ENCODE results near the gene HPS5.
"Not testable (repeated sequence)": the region's sequence is repeated elsewhere in the genome, so short reads cannot be mapped to it uniquely, and the experiment has no call there.

The HPS5 gene

DNA sequence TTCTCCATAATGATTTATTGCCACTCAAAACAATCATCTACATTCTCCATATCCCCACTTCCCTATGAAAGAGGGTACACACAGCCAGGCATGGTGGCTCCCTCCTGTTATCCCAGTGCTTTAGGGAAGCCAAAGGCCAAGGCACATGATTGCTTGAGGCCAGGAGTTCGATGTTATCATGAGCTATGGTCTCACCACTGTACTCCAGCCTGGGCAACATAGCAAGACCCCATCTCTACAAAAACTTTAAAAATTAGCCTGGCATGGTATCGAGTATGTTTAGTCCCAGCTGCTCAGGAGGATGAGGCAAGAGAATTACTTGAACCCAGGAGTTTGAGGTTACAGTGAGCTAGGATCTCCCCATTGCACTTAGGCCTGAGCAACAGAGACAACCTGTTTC, 6.0 kb downstream of the HPS5 start:
- DNase-seq: no peak

DNA sequence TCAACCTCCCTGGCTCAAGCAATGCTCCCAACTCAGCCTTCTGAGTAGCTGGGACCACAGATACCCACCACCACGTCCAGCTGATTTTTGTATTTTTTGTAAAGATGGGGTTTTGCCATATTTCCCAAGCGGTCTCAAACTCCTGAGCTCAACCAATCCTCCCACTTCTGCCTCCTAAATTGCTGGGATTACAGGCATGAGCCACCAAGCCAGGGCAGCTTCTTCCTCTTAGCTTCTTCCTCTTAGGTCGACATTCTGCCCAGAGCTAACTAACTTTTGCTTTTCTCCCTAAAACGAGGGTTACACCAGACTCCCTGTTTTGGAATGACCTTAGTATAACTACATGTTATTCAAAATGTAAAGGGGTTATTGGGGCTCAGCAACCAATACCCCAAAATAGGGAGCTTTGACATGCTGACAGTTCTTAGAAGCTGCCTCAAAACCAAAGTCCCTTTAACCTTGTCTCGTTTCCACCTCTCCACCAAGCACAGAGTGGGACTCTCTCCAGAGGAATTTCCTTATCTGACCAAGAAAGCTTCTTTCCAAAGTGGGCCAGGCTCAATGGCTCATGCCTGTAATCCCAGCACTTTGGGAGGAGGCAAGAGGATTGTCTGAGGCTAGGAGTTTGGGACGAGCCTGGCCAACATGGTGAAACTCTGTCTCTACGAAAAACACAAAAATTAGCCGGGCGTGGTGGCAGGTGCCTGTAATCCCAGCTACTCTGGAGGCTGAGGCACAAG, 7.0 kb downstream of the HPS5 start:
- no peak for DNase-seq

DNA sequence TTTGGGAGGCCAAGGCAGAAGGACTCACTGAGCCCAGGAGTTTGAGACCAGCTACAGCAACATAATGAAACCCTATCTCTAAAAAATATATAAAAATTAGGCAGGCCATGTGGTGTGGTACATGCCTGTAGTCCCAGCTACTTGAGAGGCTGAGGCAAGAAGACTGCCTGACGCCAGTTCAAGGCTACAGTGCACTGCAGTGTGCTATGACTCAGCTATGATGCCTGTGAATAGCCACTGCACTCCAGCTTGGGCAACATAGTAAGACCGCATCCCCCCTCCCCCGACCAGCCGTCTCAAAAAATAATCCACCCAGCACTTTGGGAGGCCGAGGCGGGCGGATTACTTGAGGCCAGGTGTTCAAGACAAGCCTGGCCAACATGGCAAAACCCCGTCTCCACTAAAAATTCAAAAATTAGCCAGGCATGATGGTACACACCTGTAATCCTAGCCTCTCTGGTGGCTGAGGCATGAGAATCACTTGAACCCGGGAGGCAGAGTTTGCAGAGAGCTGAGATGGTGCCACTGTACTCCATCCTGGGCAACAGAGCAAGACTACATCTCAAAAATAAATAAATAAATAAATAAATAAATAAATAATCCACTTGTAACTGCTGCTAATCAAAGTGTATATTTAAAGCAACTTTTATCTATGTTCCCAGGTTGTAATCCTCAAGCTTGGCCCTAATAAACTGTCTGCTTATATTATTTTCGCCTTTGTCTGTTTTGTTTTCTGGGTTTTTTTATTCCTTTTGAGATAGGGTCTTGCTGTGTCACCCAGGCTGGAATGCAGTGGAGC, 7.8 kb downstream of the HPS5 start:
- no peak for DNase-seq

DNA sequence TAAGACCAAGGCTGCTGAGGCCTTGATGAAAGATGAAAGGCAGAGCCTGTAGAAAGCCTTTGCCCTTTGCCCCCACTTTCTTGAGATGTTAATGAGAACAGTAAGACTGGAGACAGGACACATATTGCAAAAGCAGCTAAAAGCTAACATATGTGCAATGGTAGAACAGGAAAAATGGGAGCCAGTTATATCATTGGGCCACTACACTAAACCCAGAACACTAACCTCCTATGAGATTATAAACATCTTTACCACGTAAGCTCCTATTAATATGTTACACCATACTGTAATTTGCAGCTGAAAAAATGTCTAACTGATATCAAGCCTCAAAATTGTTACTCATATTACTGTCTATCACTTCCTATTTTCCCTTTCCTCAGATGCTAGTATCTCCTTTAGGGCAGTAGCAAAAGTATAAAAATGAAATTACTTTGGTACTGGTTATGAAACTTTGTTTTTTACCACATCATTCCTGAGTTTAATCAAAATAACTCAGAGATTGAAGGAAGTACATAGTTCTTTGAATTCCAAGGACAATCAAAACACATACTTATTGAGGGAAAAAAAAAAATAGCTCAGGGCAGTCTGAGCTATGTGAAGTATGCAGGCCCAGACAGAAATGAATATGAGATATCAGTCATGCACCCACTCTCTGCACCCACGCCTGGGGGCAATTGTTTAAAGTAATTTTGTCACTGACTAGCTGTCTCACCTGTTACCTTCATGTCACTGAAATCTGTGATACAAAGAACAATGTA, 9.1 kb downstream of the HPS5 start:
- DNase-seq: no peak

DNA sequence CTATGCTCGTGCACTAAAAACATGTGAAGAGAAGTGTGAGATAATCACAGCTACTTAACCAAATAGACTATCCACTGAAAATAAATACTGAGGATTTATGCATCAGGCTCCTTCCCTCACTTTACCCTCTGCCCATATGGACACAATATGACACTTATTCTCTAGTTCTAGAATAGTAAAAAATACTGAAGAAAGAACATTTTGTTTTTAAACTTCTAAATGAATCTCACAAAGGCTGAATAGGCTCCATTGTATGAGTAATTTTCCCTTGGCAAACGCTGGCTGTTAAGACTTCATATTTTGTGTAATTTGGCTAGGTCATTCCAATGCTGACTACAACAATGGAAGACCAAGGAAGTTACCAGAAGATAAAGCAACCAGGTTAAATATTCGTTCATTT, 9.9 kb downstream of the HPS5 start:
- no peak for DNase-seq

DNA sequence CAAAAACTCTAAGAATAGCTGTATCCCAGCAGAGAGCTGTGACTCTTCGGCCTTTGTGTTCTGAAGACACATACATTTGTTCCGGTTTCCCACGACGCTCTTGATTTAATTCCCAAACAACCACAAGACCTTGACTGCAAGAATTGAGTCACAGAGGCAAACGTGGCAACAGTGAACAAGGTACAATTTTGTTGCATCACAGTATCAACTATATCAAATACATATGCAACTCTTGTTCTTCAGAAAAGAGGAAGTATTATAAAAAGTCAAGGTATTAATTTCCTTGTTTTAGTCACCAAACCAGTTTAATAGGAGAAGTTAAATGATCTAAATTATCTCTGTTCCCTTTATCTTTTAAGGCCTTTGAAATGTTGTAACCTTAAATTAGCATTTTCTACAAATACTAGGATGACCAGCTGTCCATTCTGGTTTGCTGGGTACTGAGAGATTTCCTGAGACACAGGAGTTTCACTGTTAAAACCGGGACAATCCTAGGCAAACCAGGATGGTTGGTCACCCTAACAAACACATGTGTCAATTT, 11.1 kb downstream of the HPS5 start:
- DNase-seq: no peak

DNA sequence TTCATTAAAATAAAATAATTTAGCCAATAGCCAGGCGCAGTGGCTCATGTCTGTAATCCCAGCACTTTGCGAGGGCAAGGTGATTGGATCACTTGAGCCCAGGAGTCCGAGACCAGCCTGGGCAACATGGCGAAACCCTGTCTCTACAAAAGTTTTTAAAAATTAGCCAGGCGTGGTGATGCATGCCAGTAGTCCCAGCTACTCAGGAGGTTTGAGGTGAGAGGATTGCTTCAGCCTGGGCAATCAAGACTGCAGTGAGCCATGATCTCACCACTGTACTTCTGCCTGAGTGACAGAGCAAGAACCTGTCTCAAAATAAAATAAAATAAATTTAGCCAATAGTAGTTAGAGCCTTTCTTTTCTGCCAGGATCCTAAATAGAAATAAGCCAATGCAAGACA, 12.2 kb downstream of the HPS5 start:
- DNase-seq: no peak

DNA sequence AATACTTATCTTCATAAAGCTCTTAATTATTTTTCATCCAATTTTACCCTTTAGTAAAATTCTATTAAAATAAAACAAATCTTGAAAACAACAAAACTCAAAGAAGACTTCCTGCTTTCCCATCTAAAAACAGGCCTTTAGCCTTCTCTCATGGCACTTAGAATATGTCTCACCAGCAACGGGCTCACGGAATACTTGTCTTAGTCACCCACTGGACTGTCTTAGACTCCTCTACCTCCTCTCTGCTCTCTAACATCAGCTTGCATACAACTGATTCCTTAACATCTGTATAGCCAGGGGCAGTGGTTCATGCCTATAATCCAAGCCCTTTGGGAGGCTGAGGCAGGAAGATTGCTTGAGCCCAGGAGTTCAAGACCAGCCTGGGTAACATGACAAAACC, 13.7 kb downstream of the HPS5 start:
- DNase-seq: no peak

DNA sequence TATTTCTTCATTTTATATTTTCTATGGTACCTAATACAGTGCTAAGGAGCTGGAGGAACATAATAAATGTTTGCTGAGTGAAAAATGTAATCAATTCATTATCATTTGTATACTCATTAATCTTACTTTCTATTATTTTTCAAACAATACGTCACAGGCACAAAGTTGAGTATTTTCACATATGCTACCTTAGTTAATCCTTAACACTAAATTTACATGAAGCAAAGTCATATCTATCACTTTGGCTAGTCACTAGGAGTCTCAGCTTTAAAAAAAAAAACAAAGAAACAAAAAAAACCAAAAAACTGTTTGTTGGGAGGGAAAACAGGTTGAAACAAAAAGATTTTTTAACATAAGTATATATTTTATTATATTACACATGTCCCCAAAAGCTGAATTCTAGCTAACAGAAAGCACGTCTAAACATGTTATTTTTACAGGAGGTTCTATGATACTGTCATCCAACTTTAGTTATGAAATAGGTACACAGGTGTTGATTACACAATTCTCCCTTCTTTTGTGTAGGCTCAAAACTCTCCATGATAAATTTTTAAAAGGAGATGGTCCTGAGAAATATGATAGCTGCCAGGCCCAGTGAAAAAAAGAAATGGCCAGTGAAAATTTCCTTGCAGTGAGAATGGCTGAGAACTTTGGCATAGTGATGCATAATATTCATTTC, 14.3 kb downstream of the HPS5 start:
- DNase-seq: no peak

DNA sequence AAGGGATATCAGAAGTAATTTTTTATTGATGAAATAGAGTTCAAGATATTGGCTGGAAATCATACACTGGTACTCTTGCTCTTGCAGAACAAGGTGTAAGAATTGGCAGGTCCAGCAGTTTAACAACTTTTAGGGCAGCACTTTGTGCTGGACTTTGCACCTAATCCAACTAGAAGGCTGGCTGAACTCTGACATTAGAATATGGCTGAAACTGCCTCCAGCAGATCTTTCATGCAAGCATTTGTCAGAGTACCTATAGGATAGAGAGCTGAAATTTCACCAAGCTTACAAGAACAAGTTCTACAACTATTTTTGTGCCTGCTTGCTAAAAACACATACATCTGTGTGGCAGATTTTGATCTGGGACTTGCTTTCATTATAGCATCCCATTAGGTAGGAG, 17.2 kb downstream of the HPS5 start:
- no peak for DNase-seq

DNA sequence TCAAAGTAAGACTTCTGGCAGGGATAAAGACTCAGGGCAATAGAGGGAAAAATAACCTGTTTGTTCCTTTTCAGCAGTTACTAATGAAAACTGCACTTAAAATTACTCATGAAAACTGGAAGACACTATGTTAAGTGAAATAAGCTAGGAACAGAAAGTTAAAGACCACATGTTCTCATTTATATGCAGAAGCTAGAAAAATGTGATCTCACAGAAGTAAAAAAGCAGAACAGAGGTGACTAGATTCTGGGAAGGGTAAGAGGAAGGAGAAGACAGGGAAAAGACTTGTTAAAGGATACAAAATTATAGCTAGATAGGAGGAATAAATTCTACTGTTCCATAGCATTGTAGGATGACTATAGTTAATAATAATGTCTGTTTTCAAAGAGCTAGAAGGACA, 22.2 kb downstream of the HPS5 start:
- DNase-seq: no peak

DNA sequence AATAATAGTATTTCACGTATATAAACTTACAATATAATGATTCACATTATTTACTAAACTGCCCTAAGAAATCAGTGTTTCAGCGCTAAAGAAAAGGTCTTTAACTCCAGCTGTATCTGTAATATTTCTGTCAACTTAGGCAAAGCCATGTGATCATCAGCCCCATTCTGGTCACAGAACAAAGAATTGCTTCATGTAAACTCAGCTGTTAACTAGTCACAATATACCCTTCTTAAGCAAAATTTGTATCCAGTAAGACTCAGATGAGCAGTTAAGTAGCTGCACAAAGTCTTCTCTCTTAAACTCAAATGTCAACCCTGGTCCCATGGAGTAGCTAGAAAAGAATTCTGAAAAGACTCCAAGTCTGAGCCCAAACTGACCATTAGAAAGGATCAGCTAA, 26.6 kb downstream of the HPS5 start:
- no peak for DNase-seq

DNA sequence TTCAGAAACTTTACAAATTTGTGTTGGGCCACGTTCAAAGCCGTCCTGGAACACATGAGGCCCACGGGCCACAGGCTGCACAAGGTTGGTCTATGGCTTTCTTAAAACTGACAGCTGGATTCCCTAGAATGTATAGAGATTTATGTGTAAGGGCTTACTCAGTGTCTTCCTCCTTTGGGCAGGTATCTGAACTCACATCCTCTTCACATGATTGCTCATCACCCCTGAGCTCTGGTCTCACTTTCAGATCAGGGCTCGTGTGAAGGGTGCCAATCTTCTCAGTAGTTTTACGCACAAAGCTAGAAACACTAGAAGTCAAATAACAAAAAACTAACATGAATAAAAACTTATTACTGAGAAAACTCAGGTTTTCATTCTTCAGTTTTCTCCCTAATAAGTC, 27.1 kb downstream of the HPS5 start:
- no peak for DNase-seq

DNA sequence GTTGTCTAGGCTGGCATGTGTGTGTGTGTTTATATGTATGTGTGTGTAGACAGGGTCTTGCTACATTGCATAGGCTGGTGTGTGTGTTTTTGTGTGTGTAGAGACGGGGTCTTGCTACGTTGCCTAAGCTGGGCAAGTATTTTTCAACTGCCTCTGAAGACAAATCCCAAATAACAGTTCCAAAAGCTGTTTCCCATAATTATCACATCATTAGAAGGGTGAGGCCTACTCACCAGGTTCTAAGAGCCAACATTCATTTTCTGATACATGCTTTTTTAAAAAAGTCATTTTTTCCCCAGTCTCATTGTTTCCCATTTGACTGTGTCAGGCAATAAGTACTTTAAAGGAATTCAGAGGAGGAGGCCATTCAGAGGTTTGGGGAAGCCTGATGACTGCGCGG, 33.0 kb downstream of the HPS5 start:
- DNase-seq: no peak

DNA sequence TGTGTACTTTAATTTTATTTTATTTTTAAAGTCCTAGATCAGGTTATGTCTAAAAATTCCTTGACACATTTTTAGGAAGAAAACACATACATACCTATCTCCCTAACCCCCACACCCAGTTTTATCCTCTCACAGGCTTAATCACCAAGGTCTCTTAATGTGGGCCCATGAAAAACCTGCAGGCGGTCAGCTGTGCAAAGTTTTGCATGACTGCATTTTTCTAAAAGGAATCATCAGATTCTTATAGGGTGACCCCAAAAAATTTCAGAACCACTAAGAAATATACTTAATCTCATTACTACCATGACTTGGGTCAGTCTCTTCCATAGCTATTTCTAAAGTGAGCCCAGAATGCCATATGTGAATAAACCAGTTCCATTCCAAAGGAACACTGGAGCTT, 36.1 kb downstream of the HPS5 start:
- DNase-seq: no peak

DNA sequence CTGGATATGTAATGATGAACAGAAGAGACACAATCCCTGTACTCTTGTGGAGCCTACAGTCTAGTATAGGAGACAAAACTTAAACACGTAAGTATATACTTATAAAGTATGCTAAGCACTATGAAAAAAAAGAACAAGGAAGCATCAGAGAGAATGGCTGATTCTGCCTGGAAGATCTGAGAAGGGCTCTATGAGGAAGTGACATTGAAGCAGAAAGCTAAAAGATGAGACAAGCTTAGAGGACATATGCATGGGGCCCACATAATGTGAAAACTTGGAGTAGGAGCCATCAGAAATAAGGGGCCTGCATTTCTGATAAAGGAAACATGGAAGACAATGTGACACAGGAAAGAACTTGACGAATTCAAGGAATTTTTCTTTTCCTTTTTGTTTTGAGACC, 39.3 kb downstream of the HPS5 start:
- no peak for DNase-seq

DNA sequence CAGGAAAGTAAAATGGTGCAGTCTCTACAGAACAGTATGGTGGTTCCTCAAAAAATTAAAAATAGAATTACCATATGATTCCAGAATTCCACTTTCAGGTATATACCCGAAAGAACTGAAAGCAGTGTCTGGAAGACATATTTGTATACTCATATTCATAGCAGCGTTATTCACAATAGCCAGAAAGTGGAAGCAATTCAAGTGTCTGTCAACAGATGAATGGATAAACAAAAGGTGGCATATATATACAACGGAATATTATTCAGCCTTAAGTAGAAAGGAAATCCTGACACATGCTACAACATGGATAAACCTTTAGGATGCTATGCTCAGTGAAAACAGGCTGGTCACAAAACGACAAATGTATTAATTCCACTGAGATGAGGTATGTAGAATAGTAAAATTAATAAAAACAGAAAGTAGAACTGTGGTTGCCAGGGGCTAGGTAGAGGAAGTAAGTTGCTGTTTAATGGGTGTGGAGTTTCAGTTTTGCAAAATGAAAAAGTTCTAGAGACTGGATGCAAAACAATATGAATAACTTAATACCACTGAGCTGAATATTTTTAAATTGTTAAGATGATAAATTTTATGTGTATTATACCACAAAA, 41.4 kb downstream of the HPS5 start:
- DNase-seq: no peak

DNA sequence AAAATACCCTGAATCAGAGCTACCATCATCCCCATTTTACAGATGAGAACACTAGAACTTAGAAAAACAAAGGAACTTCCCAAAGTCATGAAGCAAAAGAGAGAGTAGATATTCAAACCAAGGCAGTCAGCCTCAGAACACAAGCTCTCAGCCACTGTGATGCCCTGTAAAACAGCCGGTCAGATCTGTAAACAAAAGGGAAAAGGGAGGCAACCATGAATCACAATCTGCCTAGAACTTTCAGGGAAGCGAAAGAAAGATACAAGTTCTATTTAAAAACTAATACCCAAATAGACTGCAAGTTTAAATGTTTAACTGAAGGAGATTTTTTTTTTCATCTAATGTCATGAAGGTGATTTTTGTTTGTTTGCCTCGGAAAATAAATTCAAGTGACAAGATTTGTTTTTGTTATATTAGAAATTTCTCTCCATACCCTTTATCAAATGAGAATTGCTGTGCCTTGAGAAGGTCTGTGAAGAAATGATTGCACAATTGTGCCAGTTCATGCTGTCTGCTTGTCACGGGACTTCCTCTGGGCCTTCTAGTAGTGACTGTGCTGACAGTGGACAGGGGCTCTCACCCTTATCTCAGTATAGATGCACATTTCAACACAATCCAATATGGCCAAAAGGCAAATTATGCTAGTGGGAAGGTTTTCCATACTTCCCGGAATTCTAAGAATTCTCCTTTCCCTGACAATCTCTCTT, 44.2 kb downstream of the HPS5 start:
- no peak for DNase-seq

DNA sequence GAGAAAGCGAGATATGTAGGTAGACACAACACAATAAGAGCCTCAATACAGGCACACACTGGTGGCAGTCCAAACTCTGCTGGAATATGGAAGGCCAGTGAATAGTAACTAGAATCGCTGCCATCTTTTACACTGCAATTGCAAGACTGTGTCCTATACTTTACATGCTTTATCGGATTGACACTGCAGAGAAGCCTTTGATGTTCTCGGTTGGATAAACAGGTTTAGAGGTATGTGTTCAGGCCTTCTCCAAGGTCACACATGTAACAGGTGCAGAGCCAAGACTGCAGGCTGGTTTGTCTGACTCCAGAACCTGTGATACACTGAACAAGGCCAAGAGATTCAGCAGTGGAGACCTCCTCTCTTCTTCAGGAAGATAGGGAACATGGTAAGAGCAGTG, 50.7 kb downstream of the HPS5 start:
- DNase-seq: no peak

DNA sequence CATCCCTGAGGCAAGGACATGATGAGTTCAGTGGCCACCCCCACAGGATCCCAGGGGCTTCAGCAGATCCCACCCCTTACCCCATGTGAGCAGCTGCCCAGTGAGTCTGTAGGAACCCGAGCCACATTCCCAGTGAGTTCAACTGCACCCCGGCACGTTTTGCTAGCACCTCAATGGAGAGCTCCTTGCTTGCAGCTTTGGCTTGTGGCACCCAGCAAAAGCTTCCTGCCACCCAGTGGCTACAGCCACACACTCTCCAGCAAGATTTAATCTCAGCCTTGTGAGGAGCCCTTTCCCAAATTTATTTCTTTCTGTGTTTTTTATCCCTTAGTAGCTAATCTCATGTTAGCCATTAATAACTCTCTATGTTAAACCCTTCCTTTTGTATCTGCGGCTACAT, 51.8 kb downstream of the HPS5 start:
- no peak for DNase-seq

DNA sequence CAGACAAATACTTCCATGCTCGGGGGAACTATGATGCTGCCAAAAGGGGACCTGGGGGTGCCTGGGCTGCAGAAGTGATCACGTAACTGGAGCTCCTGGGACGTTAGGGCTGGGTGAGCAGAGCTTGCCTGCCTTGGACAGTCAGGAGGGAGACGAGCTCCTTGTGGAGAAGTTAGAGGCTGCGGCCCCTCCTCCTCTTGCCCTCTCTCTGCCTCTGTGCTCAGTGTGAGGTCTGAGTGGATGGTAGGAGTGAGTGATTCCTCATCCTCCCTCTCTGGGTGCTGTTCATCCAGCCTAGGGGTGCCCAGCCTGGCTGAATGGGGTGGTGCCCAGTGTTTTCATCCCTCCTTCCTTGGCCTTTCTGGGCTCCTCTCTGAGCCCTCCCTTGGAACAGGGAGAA, 52.7 kb downstream of the HPS5 start:
- not testable (repeated sequence) for DNase-seq
